IPS-18c (cell line): ENCODE results near the gene PRKD1.

Source experiments
- H3K4me3 ChIP-seq: 2 replicates; pipeline ENCODE4 v1.7.0; 2013; ENCODE audit warnings: low read depth, mild to moderate bottlenecking, low read length, moderate library complexity; ENCODE audit not compliant: insufficient read depth
- H3K9me3 ChIP-seq: one replicate; pipeline ENCODE4 v1.6.1; 2013; ENCODE audit warnings: mild to moderate bottlenecking, low read length, moderate library complexity; ENCODE audit not compliant: control insufficient read depth, insufficient read depth

Gene PRKD1

GRCh38 chr14:29927376-29928116, at the start of gene PRKD1:
PRKD1 (minus strand) TSS chr14:29927847.
- H3K4me3 ChIP-seq: peak within 1 kb of the TSS; percentile 69
- H3K9me3 ChIP-seq: no peaks in the 10 kb centered on the region

- Histone ChIP-seq H3K4me3 (no peak overlapping the region), H3K9me3 (no peaks in the 10 kb centered on the region)
Measured at GRCh38 chr14:29971101-29971500, 43.5 kb upstream of the PRKD1 start.

GRCh38 chr14:29955087-29955486, 27.4 kb upstream of the PRKD1 start:
- Histone ChIP-seq H3K4me3 (no peak overlapping the region), H3K9me3 (no peaks in the 10 kb centered on the region)

GRCh38 chr14:29953501-29953900, 25.9 kb upstream of the PRKD1 start:
- Histone ChIP-seq H3K4me3 (no peak overlapping the region), H3K9me3 (no peaks in the 10 kb centered on the region)

- H3K4me3 ChIP-seq: no peak overlapping the region
- no peaks in the 10 kb centered on the region for H3K9me3 ChIP-seq
Measured at GRCh38 chr14:29944091-29944490, 16.4 kb upstream of the PRKD1 start.

GRCh38 chr14:29941401-29941800, 13.8 kb upstream of the PRKD1 start:
- H3K9me3 ChIP-seq: no peaks in the 10 kb centered on the region
- no peak overlapping the region for H3K4me3 ChIP-seq

- Histone ChIP-seq H3K9me3 (no peaks in the 10 kb centered on the region), H3K4me3 (no peak overlapping the region)
Measured at GRCh38 chr14:29940482-29940881, 12.8 kb upstream of the PRKD1 start.

GRCh38 chr14:29937116-29937515, 9.5 kb upstream of the PRKD1 start:
- Histone ChIP-seq H3K9me3 (no peaks in the 10 kb centered on the region), H3K4me3 (no peak overlapping the region)

- Histone ChIP-seq H3K9me3 (no peaks in the 10 kb centered on the region), H3K4me3 (no peak overlapping the region)
Measured at GRCh38 chr14:29930283-29930682, 2.6 kb upstream of the PRKD1 start.

- Histone ChIP-seq H3K9me3 (no peaks in the 10 kb centered on the region), H3K4me3 (peak overlapping the region; percentile 62)
Measured at GRCh38 chr14:29928117-29928640, 532 bp upstream of the PRKD1 start.

GRCh38 chr14:29926701-29927375, 809 bp downstream of the PRKD1 start:
- Histone ChIP-seq H3K4me3 (peak overlapping the region; percentile 69), H3K9me3 (no peaks in the 10 kb centered on the region)

- Histone ChIP-seq H3K9me3 (no peaks in the 10 kb centered on the region), H3K4me3 (peak overlapping the region; percentile 69)
Measured at GRCh38 chr14:29926228-29926627, 1.4 kb downstream of the PRKD1 start.

- no peak overlapping the region; the same call in 1 of the 2 replicates for H3K4me3 ChIP-seq
- no peaks in the 10 kb centered on the region for H3K9me3 ChIP-seq
Measured at GRCh38 chr14:29925736-29926135, 1.9 kb downstream of the PRKD1 start.

- H3K9me3 ChIP-seq: no peaks in the 10 kb centered on the region
- H3K4me3 ChIP-seq: no peak overlapping the region
Measured at GRCh38 chr14:29925101-29925722, 2.4 kb downstream of the PRKD1 start.

GRCh38 chr14:29919845-29920244, 7.8 kb downstream of the PRKD1 start:
- no peak overlapping the region for H3K4me3 ChIP-seq
- no peaks in the 10 kb centered on the region for H3K9me3 ChIP-seq

- H3K9me3 ChIP-seq: no peaks in the 10 kb centered on the region
- no peak overlapping the region for H3K4me3 ChIP-seq
Measured at GRCh38 chr14:29918981-29919380, 8.7 kb downstream of the PRKD1 start.

GRCh38 chr14:29913566-29913965, 14.1 kb downstream of the PRKD1 start:
- Histone ChIP-seq H3K4me3 (no peak overlapping the region), H3K9me3 (no peaks in the 10 kb centered on the region)

GRCh38 chr14:29911810-29912209, 15.8 kb downstream of the PRKD1 start:
- Histone ChIP-seq H3K9me3 (no peaks in the 10 kb centered on the region), H3K4me3 (no peak overlapping the region)
